Mucosa of descending colon (tissue), 3 donors: ENCODE measurements around the gene DOCK8. TPM values are rescaled to one million over a fixed set of nuclear protein-coding genes. Genes with fewer than 3 reads are reported as not detected.

Experiments used
- ATAC-seq: fragments of 200-7000 bp; cut with Tn5 transposase; one replicate; pipeline ENCODE4 v1.9.1; 2020; ENCODE audit warnings: mild to moderate bottlenecking, moderate library complexity
- DNase-seq, 3 donors: peaks; one replicate each; pipeline ENCODE4 v3.0.0-alpha.2; 2020
- H3K36me3 ChIP-seq: fragments of 200-600 bp; one replicate; pipeline ENCODE4 v1.8.0; 2021; ENCODE audit warnings: low read depth, mild to moderate bottlenecking
- H3K4me1 ChIP-seq: fragments of 200-600 bp; one replicate; pipeline ENCODE4 v1.8.0; 2021; ENCODE audit warnings: low read depth, mild to moderate bottlenecking
- H3K4me3 ChIP-seq: fragments of 200-600 bp; one replicate; pipeline ENCODE4 v1.8.0; 2021; ENCODE audit warnings: mild to moderate bottlenecking
- H3K9me3 ChIP-seq: fragments of 200-600 bp; one replicate; pipeline ENCODE4 v1.8.0; 2021; ENCODE audit warnings: mild to moderate bottlenecking
- CTCF ChIP-seq: fragments of 200-600 bp; IDR thresholded peaks from one replicate; pipeline ENCODE4 v1.8.0; 2022; ENCODE audit warnings: antibody characterized with exemption, mild to moderate bottlenecking
- intact Hi-C, 2 donors: fragments of 100-400 bp; cut with DNase I in 1 of 2; cut with micrococcal nuclease in 1 of 2; formaldehyde crosslinking; loops; one replicate each; pipeline versions ENCODE4 v1.11.0 to v1.11.1; 2022; cut with DNase I, micrococcal nuclease
- total RNA-seq, 3 donors: library from RNA; stranded (reverse); fragmentation: NEBNext Ultra II Directional in 2 of 3; extraction: Animal tissue kit (Norgen Biotek cat#: 25700) in 2 of 3; gene quantifications; one replicate each; pipeline versions ENCODE4 v1.2.1 to v1.2.4, GENCODE V29; 2021 to 2023
- donor health status: DM: no; HTN: no; CAD: no; lungs with moderate emphysema.
- donor health status: DM: no; HTN: no; CAD: no.
- donor health status: DM: no; HTN: yes; CAD: no.

The DOCK8 gene
- total RNA-seq, 3 donors from 2014 or later: 13.5 to 16.6 (median 15.7) TPM

GRCh38 chr9:292915-293314 is 78.2 kb downstream of the DOCK8 start:
- H3K4me3 ChIP-seq: no peak overlapping the region
- H3K9me3 ChIP-seq: no peaks in the 10 kb centered on the region
- DNase-seq (no peak), ATAC-seq (no peak)
- H3K36me3 ChIP-seq: no peaks in the 10 kb centered on the region
- TF ChIP-seq CTCF: no peak
- intact Hi-C loops: no loop called here
- peaks cover 7% of the 10 kb centered on the region for H3K4me1 ChIP-seq

- DNase-seq: no peak
- ATAC-seq: no peak
- intact Hi-C loops: no loop called here
Observed at GRCh38 chr9:295576-295975, 80.9 kb downstream of the DOCK8 start.

GRCh38 chr9:296411-296810 is 81.7 kb downstream of the DOCK8 start:
- Histone ChIP-seq H3K36me3 (no peaks in the 10 kb centered on the region), H3K9me3 (no peaks in the 10 kb centered on the region), H3K4me1 (peaks cover 7% of the 10 kb centered on the region), H3K4me3 (no peak overlapping the region)
- intact Hi-C loops: no loop called here
- DNase-seq: no peak
- no peak for ATAC-seq
- no peak for TF ChIP-seq CTCF

More at GRCh38 chr9:295576-295975, 80.9 kb downstream of the DOCK8 start:
- Histone ChIP-seq H3K36me3 (no peaks in the 10 kb centered on the region), H3K4me3 (no peak overlapping the region), H3K9me3 (no peaks in the 10 kb centered on the region), H3K4me1 (peaks cover 7% of the 10 kb centered on the region)
- no peak for TF ChIP-seq CTCF

- DNase-seq (peak in 1 of 3 donors; percentile 30), ATAC-seq (peak; percentile 96)
- Histone ChIP-seq H3K4me3 (no peak overlapping the region), H3K36me3 (no peaks in the 10 kb centered on the region), H3K9me3 (no peaks in the 10 kb centered on the region), H3K4me1 (peaks cover 7% of the 10 kb centered on the region)
- no peak for TF ChIP-seq CTCF
- intact Hi-C loops: no loop called here
Observed at GRCh38 chr9:297104-297972, 82.7 kb downstream of the DOCK8 start.

- ATAC-seq: no peak
- no peaks in the 10 kb centered on the region for H3K9me3 ChIP-seq
- DNase-seq: no peak
- H3K4me1 ChIP-seq: no peaks in the 10 kb centered on the region
- TF ChIP-seq CTCF: no peak
- no peaks in the 10 kb centered on the region for H3K36me3 ChIP-seq
- intact Hi-C loops: no loop called here
- no peak overlapping the region for H3K4me3 ChIP-seq
Observed at GRCh38 chr9:303502-303901, 88.8 kb downstream of the DOCK8 start.
